HEK293 (cell line): ENCODE results near the gene ATP13A2.
A peak's percentile ranks its signal among the peaks of the same experiment; 100 is the strongest.

Source experiments
- CTCF ChIA-PET: fragments of 350-600 bp; formaldehyde crosslinking; extraction: SDS; loops from one replicate; lab custom pipeline; 2021; ENCODE audit warnings: antibody characterized with exemption; lab: Yijun Ruan, JAX
- POLR2A ChIA-PET: fragments of 300-600 bp; formaldehyde crosslinking; extraction: SDS; loops from one replicate; lab custom pipeline; 2020; ENCODE audit warnings: antibody characterized with exemption, inconsistent platforms; lab: Yijun Ruan, JAX
- H3K27ac ChIP-seq: fragments of 200-500 bp; sonication (Bioruptor generic); 2 replicates; pipeline ENCODE4 v1.5.1; 2014; ENCODE audit warnings: low read depth, low read length, control low read depth, inconsistent platforms; ENCODE audit errors: extremely low read depth
- H3K36me3 ChIP-seq, 2 experiments: fragments of 200-500 bp in 1 of 2; sonication (Bioruptor generic) in 1 of 2; 1 replicate in 1 of 2; 2 replicates in 1 of 2; pipeline ENCODE4 v1.5.1; 2014 to 2017; ENCODE audit warnings: inconsistent platforms in 2 of 2, low read length in 2 of 2; ENCODE audit not compliant: control insufficient read depth in 2 of 2, insufficient read depth in 1 of 2
- H3K4me1 ChIP-seq: fragments of 200-500 bp; sonication (Bioruptor generic); 2 replicates; pipeline ENCODE4 v1.5.1; 2014; ENCODE audit warnings: mild to moderate bottlenecking, low read length, inconsistent platforms; ENCODE audit not compliant: control insufficient read depth, insufficient read depth
- H3K4me3 ChIP-seq: 2 replicates; pipeline ENCODE4 v1.5.1; 2011; ENCODE audit warnings: low read depth, mild to moderate bottlenecking, control low read depth, low read length, moderate library complexity
- H3K9me3 ChIP-seq: fragments of 200-500 bp; sonication (Bioruptor generic); 2 replicates; pipeline ENCODE4 v1.5.1; 2014; ENCODE audit warnings: low read depth, low read length, inconsistent platforms; ENCODE audit not compliant: control insufficient read depth, insufficient read depth
- HOXD13 ChIP-seq: sonication (generic); formaldehyde crosslinking; IDR thresholded peaks from 2 replicates; pipeline ENCODE4 v1.8.0; 2022; ENCODE audit warnings: missing genetic modification reagents, borderline replicate concordance
- SCRT1 ChIP-seq: fragments of 450-650 bp; formaldehyde crosslinking; IDR thresholded peaks from 2 replicates; pipeline ENCODE4 v1.5.1; 2016; ENCODE audit warnings: missing biosample characterization, missing genetic modification characterization, borderline replicate concordance
- TRIM28 ChIP-seq: IDR thresholded peaks from 2 replicates; pipeline ENCODE4 v1.6.1; 2011; ENCODE audit warnings: low read length, control low read depth, borderline replicate concordance
- ZBTB20 ChIP-seq: fragments of 450-650 bp; formaldehyde crosslinking; IDR thresholded peaks from 2 replicates; pipeline ENCODE4 v1.5.1; 2016; ENCODE audit warnings: missing biosample characterization, missing genetic modification characterization
- ZBTB48 ChIP-seq: fragments of 450-650 bp; formaldehyde crosslinking; IDR thresholded peaks from 2 replicates; pipeline ENCODE4 v1.5.1; 2016; ENCODE audit warnings: missing biosample characterization, missing genetic modification characterization
- ZBTB7A ChIP-seq: fragments of 450-650 bp; formaldehyde crosslinking; IDR thresholded peaks from 2 replicates; pipeline ENCODE4 v1.5.1; 2016; ENCODE audit warnings: low read depth, missing biosample characterization, missing genetic modification characterization
- ZEB2 ChIP-seq: fragments of 450-650 bp; formaldehyde crosslinking; IDR thresholded peaks from 2 replicates; pipeline ENCODE4 v1.5.1; 2016; ENCODE audit warnings: missing biosample characterization, missing genetic modification characterization
- ZNF114 ChIP-seq: fragments of 450-650 bp; formaldehyde crosslinking; IDR thresholded peaks from 2 replicates; pipeline ENCODE4 v1.5.0; 2017; ENCODE audit warnings: missing biosample characterization, missing genetic modification characterization
- ZNF155 ChIP-seq: fragments of 450-650 bp; formaldehyde crosslinking; IDR thresholded peaks from 2 replicates; pipeline ENCODE4 v1.5.1; 2016; ENCODE audit warnings: missing biosample characterization, missing genetic modification characterization
- ZNF223 ChIP-seq: fragments of 450-650 bp; formaldehyde crosslinking; IDR thresholded peaks from 2 replicates; pipeline ENCODE4 v1.5.1; 2016; ENCODE audit warnings: missing biosample characterization, missing genetic modification characterization
- ZNF473 ChIP-seq: fragments of 450-650 bp; formaldehyde crosslinking; IDR thresholded peaks from 2 replicates; pipeline ENCODE4 v1.5.1; 2017; ENCODE audit warnings: missing biosample characterization, missing genetic modification characterization
- ZNF510 ChIP-seq: fragments of 450-650 bp; formaldehyde crosslinking; IDR thresholded peaks from 2 replicates; pipeline ENCODE4 v1.5.1; 2018; ENCODE audit warnings: mild to moderate bottlenecking, missing genetic modification characterization, missing biosample characterization; ENCODE audit not compliant: insufficient replicate concordance
- ZNF658 ChIP-seq: fragments of 450-650 bp; formaldehyde crosslinking; IDR thresholded peaks from 2 replicates; pipeline ENCODE4; 2016; ENCODE audit warnings: missing biosample characterization, missing genetic modification characterization
- ZXDB ChIP-seq: fragments of 450-650 bp; formaldehyde crosslinking; IDR thresholded peaks from 2 replicates; pipeline ENCODE4 v1.5.1; 2016; ENCODE audit warnings: missing biosample characterization, missing genetic modification characterization
- TF ChIP-seq, protein P1 (sequence below): fragments of 450-650 bp; formaldehyde crosslinking; IDR thresholded peaks from 2 replicates; pipeline ENCODE4 v1.5.1; 2016; ENCODE audit warnings: missing biosample characterization, missing genetic modification characterization
- TF ChIP-seq, protein P2 (sequence below): fragments of 450-650 bp; formaldehyde crosslinking; IDR thresholded peaks from 2 replicates; pipeline ENCODE4 v1.5.1; 2017; ENCODE audit warnings: missing biosample characterization, missing genetic modification characterization
- TF ChIP-seq, protein P3 (sequence below): fragments of 450-650 bp; formaldehyde crosslinking; IDR thresholded peaks from 2 replicates; pipeline ENCODE4 v1.5.1; 2017; ENCODE audit warnings: missing biosample characterization, missing genetic modification characterization
- TF ChIP-seq, protein P4 (sequence below): fragments of 450-650 bp; formaldehyde crosslinking; IDR thresholded peaks from 2 replicates; pipeline ENCODE4 v1.5.1; 2016; ENCODE audit warnings: missing biosample characterization, missing genetic modification characterization

Gene ATP13A2

DNA sequence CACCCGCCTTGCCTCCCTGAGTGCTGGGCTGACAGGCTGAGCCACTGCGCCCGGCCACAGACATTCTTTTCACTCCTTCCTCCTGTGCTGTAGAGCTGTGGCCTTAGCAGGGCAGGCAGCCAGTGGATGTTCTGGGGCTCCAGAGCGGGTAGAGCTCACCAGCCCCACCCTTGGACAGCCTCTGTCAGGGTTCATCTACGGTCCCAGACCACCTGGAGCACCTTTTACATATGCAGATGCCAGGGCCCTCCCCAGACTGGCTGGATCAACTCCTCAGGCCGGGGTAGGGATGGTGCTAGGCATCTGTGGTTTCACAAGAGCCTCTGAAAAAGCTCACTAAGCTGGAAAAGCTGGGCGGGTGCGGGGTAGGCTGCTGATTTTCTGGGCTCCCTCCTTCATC lies 4.6 kb downstream of the ATP13A2 start:
- CTCF ChIA-PET = interaction anchor here (1.0 to 2.0 kb wide), 2 partner anchors 20 to 47 kb away, joined by 3 to 7 read pairs; no protein-coding TSS in a partner anchor
- H3K36me3 ChIP-seq = peaks cover 6 to 37% of the 10 kb centered on the region in 2 experiments; a peak in 2 of 3 replicates
- H3K27ac ChIP-seq = no peak overlapping the region
- no peak overlapping the region for H3K4me3 ChIP-seq
- POLR2A ChIA-PET = no interaction called here
- TF ChIP-seq ZBTB20 (tag by site-specific recombination) = no peak
- TF ChIP-seq, protein P1, sequence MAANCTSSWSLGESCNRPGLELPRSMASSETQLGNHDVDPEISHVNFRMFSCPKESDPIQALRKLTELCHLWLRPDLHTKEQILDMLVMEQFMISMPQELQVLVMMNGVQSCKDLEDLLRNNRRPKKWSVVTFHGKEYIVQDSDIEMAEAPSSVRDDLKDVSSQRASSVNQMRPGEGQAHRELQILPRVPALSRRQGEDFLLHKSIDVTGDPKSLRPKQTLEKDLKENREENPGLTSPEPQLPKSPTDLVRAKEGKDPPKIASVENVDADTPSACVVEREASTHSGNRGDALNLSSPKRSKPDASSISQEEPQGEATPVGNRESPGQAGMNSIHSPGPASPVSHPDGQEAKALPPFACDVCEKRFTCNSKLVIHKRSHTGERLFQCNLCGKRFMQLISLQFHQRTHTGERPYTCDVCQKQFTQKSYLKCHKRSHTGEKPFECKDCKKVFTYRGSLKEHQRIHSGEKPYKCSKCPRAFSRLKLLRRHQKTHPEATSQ = no peak
- TF ChIP-seq ZNF114 = no peak
- peaks cover 2% of the 10 kb centered on the region; the same call in 1 of the 2 replicates for H3K4me1 ChIP-seq
- H3K9me3 ChIP-seq = no peaks in the 10 kb centered on the region

DNA sequence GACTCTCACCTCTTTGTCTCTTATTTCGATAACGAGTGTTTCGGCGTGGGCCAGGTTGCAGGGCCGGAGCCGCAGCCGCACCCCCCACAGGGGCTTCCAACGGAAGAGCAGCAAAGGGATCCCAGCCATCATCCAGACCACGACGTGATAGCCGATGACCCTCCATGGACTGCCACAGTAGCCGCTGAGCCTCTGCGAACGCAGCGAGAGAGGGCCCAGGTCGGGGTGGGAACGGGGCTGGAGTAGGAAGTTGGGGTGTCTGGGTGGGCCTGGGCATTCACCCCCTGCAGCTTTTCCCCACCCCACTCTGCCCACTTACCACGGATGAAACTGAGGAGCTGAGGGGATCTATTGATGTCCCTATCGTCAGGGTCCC lies 6.4 kb downstream of the ATP13A2 start:
- Histone ChIP-seq H3K4me1 (no peaks in the 10 kb centered on the region), H3K4me3 (no peak overlapping the region), H3K36me3 (peaks cover 6 to 54% of the 10 kb centered on the region in 2 experiments; a peak in 2 of 3 replicates), H3K27ac (no peak overlapping the region), H3K9me3 (no peaks in the 10 kb centered on the region)
- POLR2A ChIA-PET = interaction anchor here (0.6 kb wide), 1 partner anchor 12 kb away, joined by 3 read pairs; no protein-coding TSS in a partner anchor
- CTCF ChIA-PET = interaction anchor here (1.1 kb wide), 1 partner anchor 54 kb away, joined by 4 read pairs; no protein-coding TSS in a partner anchor
- TF ChIP-seq ZBTB48 (tag by site-specific recombination) (no peak), HOXD13 (CRISPR knock-in tag) (no peak), ZNF510 (tag by site-specific recombination) (no peak), ZNF223 (tag by site-specific recombination) (no peak)

DNA sequence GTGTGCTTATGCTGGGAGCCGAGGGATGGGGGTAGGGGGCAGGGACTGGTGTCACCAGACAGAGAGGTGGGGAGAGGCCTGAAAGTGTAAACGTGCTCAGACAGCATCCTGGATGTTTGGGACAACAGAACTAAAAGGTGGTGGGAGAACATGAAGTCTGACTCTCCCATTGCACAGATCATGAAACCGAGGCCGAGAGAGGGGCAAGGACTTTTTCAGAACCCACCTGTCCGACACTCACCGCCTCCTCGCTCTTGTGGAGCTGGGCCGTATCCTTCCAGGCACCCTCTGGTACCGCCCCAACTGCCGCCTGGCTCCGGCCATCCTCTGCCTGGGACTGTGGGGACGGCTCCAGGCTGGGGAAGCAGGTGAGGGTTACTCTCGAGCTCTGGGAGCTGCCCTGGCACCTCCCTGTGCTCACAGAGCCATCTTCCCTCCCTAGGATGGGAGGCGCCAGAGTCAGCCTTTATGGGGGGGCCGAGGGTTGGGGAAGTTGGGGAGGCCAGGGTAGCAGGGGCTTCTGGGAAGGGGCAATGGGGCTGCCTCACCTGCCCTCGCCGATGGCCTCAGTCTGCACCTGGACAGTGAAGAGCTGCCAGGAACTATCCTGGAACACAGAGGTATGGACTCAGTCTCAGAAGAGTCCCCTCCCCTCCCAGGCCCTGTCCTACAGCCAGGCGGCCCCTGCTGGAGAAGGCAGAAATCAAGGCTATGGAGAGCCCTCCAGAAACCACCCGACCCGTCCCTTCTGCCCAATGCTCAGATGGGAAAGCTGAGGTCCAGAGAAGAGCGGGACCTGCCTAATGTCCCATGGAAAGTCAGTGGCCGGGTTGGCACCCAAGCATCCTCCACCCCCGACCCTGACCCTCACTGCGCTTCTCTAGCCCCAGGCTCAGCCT lies 7.0 kb downstream of the ATP13A2 start:
- H3K4me1 ChIP-seq = no peaks in the 10 kb centered on the region
- H3K4me3 ChIP-seq = no peak overlapping the region
- H3K36me3 ChIP-seq = peaks cover 6 to 57% of the 10 kb centered on the region in 2 experiments; a peak in 2 of 3 replicates
- POLR2A ChIA-PET = interaction anchor here (0.6 kb wide), 1 partner anchor 12 kb away, joined by 3 read pairs; no protein-coding TSS in a partner anchor
- no peaks in the 10 kb centered on the region for H3K9me3 ChIP-seq
- H3K27ac ChIP-seq = peak overlapping the region; percentile 16; the same call in 1 of the 2 replicates
- CTCF ChIA-PET = interaction anchor here (0.6 kb wide), 1 partner anchor 391 kb away, joined by 3 read pairs; the partner anchor contains the start of gene NBPF1
- TF ChIP-seq, protein P2, sequence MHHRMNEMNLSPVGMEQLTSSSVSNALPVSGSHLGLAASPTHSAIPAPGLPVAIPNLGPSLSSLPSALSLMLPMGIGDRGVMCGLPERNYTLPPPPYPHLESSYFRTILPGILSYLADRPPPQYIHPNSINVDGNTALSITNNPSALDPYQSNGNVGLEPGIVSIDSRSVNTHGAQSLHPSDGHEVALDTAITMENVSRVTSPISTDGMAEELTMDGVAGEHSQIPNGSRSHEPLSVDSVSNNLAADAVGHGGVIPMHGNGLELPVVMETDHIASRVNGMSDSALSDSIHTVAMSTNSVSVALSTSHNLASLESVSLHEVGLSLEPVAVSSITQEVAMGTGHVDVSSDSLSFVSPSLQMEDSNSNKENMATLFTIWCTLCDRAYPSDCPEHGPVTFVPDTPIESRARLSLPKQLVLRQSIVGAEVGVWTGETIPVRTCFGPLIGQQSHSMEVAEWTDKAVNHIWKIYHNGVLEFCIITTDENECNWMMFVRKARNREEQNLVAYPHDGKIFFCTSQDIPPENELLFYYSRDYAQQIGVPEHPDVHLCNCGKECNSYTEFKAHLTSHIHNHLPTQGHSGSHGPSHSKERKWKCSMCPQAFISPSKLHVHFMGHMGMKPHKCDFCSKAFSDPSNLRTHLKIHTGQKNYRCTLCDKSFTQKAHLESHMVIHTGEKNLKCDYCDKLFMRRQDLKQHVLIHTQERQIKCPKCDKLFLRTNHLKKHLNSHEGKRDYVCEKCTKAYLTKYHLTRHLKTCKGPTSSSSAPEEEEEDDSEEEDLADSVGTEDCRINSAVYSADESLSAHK (tag by site-specific recombination) = peak; percentile 93
- no peak for TF ChIP-seq ZXDB (tag by site-specific recombination)

DNA sequence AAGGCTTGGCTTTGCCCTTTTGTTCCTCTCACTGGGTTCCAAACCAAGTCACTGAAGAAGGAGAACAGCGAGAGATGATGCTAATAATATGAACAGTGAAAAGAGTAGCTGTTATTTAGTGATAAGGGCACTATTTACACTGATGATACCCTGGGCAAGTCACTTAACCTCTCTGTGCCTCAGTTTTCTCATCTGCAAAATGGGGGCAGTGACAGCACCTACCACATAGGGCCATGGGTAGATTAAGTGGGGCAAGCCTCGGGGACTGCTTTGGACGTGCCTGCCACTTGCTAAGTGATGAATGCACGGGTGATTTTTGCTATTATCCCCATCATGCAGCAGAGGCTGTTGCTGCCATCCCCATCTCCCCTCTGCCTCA lies 9.2 kb downstream of the ATP13A2 start:
- POLR2A ChIA-PET = interaction anchor here (1.0 kb wide), 1 partner anchor 23 kb away, joined by 4 read pairs; no protein-coding TSS in a partner anchor
- Histone ChIP-seq H3K4me1 (no peaks in the 10 kb centered on the region), H3K27ac (no peak overlapping the region), H3K36me3 (peaks cover 6 to 70% of the 10 kb centered on the region in 2 experiments; a peak in 2 of 3 replicates), H3K9me3 (no peaks in the 10 kb centered on the region), H3K4me3 (no peak overlapping the region)
- CTCF ChIA-PET = interaction anchor here (0.8 kb wide), 1 partner anchor 16 kb away, joined by 3 read pairs; no protein-coding TSS in a partner anchor
- TF ChIP-seq ZNF223 (tag by site-specific recombination) (no peak), ZBTB7A (no peak), ZEB2 (tag by site-specific recombination) (no peak), ZNF114 (no peak), SCRT1 (tag by site-specific recombination) (no peak), ZNF473 (tag by site-specific recombination) (no peak), ZNF155 (tag by site-specific recombination) (no peak), ZNF658 (tag by site-specific recombination) (no peak), TRIM28 (no peak)
- TF ChIP-seq, protein P3, sequence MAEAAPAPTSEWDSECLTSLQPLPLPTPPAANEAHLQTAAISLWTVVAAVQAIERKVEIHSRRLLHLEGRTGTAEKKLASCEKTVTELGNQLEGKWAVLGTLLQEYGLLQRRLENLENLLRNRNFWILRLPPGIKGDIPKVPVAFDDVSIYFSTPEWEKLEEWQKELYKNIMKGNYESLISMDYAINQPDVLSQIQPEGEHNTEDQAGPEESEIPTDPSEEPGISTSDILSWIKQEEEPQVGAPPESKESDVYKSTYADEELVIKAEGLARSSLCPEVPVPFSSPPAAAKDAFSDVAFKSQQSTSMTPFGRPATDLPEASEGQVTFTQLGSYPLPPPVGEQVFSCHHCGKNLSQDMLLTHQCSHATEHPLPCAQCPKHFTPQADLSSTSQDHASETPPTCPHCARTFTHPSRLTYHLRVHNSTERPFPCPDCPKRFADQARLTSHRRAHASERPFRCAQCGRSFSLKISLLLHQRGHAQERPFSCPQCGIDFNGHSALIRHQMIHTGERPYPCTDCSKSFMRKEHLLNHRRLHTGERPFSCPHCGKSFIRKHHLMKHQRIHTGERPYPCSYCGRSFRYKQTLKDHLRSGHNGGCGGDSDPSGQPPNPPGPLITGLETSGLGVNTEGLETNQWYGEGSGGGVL = no peak
- TF ChIP-seq, protein P4, sequence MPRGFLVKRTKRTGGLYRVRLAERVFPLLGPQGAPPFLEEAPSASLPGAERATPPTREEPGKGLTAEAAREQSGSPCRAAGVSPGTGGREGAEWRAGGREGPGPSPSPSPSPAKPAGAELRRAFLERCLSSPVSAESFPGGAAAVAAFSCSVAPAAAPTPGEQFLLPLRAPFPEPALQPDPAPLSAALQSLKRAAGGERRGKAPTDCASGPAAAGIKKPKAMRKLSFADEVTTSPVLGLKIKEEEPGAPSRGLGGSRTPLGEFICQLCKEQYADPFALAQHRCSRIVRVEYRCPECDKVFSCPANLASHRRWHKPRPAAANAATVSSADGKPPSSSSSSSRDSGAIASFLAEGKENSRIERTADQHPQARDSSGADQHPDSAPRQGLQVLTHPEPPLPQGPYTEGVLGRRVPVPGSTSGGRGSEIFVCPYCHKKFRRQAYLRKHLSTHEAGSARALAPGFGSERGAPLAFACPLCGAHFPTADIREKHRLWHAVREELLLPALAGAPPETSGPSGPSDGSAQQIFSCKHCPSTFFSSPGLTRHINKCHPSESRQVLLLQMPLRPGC (tag by site-specific recombination) = no peak
